T1000 (cell line): ENCODE results near the gene TYROBP.
"Not testable (repeated sequence)": the region's sequence is repeated elsewhere in the genome, so short reads cannot be mapped to it uniquely, and the experiment has no call there.

ENCODE experiments used
- DNase-seq: peaks from one replicate; lab custom pipeline; 2025; ENCODE audit warnings: mixed read lengths; lab: John Stamatoyannopoulos, UW

The TYROBP gene

DNA sequence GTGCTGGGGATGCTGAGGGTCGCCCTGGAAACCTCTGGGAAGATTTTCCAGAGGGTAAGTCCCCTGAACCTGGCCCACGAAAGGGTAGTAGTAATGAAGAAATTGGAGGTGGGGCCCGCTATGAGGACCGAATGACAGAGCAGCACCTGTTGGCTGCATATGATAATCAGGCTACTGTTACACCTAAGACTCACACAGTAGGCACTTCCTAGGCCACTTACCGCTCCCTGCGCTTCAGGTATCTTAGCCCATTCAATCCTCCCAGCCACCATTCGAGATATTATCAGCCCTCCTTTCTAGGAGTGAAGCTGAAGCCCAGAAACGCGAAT is 23.7 kb upstream of the TYROBP start:
- no peak for DNase-seq

DNA sequence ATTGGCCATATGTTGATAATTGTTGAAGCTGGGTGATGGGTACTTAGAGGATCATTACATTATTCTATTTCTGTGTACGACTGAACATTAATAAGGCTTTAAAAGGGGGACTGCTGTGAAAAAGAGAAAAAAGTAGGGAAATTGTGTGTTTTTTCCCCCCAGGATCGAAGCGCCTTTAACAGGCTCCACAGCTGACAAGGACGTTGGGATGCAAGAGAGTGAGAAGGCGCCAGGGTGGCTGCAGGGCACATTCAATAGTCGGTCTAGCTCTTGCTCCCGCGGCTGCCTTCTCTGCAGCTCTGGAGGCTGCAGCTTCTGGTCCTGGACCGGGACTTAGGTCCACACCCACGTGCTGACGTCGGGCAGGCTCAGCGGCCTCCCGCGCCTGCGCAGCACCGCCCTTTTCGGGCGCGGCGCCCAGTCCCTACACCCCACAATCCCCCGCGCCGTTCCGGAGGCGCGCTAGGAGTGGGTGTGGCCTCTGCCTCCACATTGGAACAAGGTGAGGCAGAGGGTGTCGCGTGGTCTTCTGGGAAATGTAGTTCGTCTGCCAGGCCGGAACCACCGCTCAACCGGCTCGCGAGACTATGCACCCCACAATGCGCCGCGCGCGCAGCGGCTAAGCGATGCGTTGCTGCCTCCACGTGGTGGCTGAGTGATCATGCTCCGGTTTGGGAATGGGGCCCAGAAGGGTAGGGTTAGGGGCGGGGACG is 23.2 kb upstream of the TYROBP start:
- DNase-seq, result peak; percentile 99

DNA sequence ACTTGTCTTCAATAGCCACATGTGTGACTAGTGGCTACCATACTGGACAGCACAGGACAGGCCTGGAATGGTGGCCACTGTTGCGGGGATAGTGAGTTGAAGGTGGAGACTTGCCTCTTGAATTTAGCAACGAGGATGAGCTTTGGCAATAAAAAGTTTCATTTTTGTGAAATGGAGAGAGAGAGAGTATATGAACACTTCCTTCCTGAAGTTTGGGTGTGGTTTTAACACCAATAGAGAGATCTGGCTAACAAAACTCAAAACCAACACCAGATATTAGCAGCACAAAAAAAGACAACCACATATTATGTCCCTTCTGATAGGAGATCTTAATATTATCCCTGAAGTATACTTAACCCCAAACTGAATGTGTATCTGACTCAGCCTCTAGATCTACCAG is 21.8 kb upstream of the TYROBP start:
- DNase-seq, result no peak

DNA sequence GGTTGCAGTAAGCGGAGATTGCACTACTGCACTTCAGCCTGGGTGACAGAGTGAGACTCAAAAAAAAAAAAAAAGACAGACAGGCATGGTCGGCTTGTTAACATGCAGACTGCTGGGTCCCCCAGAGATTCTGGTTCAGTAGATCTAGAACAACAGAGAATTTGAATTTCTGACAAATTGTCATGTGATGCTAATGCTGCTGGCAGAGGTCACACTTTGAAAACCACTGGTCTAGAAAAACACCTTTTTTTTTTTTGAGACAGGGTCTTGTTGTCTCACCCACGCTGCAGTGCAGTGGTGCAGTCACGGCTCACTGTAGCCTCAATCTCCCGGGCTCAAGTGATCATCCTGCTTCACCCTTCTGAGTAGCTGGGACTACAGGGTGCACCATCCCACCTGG is 20.4 kb upstream of the TYROBP start:
- no peak for DNase-seq

DNA sequence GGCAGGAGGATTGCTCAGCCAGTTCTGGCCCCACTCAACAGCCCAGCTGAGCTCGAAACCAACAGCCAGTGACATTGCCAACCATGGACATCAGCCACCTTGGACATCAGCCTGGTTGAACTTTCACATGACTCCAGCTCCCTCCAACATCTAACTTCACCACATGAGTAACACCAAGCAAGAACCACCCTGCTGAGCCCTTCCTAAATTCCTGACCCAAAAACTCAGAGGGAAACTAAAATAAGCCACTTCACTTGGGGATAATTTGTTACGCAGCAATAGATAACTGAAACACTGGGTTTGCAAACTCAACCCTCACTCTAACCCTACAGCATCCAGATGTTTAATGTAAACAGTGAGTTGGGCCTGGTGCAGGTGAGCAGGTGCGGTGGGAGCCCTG is 17.4 kb upstream of the TYROBP start:
- no peak for DNase-seq

DNA sequence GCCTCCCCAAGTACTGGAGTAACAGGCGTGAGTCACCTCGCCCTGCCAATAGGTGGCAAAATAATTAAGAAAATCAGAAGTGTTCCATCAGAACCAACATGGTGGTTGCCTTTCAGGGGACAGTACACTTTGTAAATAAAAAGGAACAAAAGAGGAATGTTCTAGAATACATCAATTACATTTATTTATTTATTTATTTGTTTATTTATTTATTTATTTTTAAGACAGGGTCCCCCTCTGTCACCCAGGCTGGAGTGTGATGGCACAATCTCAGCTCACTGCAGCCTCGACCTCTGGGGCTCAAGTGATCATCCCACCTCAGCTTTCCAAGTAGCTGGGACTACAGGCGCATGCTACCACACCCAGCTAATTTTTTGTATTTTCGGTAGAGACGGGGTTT is 12.9 kb upstream of the TYROBP start:
- DNase-seq, result no peak

DNA sequence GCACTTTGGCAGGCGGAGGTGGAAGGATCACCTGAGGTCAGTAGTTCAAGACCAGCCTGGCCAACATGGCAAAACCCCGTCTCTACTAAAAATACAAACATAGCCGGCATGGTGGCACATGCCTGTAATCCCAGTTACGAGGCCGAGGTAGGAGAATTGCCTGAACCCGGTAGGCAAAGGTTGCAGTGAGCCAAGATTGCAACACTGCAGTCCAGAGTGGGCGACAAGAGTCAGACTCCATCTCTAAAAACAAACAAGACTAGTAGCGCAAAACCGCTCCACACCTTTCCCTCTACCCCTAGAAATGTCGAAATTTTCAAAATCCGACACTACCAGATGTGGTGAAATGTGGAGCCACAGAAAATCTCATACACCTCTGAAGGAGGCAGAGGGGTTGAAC is 11.2 kb upstream of the TYROBP start:
- DNase-seq, result no peak

DNA sequence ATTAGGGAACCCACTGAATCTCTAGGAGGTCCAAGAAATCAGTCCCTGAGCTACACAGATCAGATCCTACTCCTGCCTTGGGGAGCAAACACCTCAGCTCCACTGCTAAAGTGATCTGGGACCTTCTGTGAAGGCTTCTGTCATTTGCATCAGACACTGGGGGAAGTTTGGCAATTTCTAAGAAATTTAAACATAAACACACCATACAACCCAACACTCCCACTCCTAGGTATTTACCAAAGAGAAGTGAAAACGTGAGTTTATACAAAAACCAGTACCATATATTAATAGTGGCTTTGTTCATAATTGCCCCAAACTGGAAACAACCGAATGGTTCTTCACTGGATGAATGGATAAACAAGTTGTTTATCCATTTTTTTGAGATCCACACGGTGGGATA is 7.3 kb upstream of the TYROBP start:
- no peak for DNase-seq

DNA sequence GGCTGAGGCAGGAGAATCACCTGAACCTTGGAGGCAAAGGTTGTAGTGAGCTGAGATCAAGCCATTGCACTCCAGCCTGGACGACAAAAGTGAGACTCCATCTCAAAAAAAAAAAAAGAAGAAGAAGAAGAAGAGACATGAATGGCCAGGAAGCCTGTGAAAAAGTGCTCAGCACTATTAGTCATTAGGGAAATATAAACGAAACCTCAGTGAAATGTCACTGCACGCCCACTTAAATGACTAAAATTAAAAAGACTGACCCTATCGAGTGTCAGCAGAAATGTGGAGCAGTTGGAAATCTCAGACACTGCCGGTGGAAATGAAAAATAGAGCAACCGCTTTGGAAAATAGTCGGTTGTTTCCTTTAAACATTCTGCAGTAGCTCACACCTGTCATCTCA is 5.5 kb upstream of the TYROBP start:
- DNase-seq, result no peak

DNA sequence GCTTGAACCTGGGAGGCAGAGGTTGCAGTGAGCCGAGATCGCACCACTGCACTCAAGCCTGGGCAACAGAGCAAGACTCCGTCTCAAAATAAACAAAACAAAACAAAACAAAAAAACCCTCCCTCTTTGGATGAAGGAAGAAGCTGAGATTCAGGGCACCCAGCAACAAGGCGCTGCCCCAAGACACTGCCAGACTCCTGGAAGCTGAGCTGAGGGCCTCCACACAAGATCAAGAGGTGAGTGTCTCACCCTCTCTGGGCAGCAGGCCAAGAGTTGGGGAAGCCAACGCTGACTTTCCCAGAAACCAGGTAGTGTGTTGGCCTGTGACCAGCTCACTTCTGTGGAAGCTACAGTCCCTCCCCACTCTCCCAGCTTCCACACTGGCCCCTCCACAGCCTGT is 3.7 kb upstream of the TYROBP start:
- DNase-seq, result no peak

DNA sequence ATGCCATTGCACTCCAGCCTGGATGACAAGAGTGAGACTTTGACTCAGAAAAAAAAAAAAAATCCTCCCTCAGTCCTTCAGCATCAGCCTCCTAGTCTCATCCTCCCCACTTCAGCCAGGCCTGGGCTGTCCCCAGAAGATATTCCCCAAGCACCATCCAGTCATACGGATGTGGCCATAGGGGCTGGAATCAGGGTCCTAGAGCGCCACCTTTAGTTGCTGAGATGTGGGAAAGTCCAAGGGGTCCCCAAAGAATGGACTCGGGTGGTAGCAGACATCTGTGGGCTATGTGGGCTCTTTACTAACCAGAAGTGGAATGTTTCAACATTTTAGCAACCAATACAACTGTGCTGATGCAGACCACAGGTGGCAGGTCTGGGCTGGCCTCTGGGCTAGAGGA is 3.1 kb upstream of the TYROBP start:
- no peak for DNase-seq

DNA sequence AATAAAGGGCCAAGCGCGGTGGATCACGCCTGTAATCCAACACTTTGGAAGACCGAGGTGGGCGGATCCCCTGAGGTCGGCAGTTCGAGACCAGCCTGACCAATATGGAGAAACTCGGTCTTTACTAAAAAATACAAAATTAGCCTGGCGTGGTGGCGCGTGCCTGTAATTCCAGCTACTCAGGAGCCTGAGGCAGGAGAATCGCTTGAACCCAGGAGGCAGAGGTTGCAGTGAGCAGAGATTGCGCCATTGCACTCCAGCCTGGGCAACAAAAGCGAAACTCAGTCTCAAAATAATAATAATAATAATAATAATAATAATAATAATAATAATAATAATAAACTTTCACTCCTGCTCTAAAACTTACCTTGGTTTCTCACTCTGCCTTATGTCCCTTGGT is 2.3 kb upstream of the TYROBP start:
- not testable (repeated sequence) for DNase-seq

DNA sequence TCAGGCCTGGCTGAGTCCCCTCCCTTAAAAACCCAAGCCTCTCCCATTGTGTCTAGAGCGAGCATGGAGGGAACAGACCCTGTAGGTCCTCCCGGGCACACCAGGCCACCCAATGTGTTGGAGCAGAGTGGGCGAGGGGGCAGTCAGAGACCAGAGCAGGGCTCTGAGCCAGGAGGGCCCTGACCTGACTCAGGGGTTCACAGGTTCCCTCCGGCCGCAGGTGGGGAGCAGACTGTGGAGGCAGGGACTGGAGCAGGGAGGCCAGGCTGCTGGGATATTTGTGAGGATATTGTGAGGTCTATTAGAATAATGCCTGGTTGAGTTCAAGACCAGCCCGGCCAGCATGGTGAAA is 1.6 kb upstream of the TYROBP start:
- DNase-seq, result no peak

DNA sequence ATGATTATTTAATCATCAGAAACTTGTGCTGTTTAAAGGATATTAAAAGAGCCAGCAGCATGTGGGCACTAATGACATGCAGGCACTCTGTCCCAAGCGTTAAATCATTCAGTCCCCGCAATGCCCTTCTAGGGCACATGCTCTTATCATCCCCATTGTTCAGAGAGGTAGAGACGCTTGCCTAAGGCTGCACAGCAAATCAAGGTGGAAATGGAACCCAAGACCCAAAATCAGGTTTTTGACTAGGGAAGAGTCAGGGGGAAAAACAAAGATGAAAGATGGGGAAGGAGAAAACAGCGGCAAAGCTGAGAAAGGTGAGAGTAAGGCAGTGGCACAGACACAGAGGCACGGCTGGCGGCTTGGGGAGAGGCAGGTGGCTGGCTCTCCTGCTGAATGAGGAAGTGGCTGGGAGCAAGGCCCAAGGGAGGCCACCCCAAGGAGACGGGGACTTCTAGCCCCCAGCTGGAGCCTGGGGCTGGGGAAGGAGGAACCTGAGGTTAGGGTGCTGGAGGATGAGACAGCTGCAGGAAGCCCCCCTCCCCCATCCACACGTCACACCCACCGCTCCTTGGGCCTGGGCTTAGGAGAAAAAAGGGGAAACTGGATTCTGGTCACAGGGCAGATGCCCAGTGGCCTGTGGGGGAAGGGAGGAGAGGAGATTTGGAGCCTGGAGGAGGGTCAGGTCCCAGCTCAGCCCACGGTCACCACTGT is 1.0 kb upstream of the TYROBP start:
- no peak for DNase-seq

DNA sequence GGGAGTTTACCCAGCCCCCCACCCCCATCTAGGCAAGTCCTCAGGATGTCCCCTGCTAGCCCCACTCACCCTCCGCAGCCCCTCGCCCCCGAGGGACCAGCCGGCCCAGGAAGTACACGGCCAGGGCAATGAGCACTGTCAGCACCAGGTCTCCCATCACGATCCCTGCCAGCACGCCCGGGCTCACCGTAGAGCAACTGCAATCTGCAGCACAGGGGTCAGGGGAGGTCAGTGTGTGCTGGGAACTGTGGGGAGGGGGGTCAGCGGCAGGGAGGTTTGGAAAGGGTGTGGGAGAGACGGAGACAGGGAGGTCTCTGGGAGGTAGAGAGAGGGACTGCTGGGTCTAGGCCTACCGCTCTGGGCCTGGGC is 734 bp downstream of the TYROBP start:
- DNase-seq, result no peak

DNA sequence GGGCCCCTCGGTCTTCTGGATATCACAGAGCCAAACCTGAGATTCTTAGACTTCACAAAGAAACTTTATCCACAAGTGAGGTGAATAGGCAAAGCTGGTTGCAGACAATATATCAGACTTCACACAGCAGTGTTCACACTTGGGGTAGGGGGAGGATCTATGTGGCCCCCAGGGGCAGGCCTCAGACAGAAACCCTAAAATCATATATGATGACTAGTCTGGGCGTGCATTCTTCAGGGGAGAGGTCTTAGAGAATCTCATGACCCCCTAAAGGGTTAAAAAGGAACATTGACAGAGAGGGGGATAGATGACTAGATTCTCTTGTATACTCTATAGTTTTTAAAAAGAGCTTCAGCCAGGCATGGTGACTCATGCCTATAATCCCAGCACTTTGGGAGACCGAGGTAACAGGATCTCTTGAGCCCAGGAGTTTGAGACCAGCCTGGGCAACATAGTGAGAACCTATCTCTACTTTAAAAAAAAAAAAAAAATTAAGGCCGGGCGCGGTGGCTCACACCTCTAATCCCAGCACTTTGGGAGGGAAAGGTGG is 2.8 kb downstream of the TYROBP start:
- DNase-seq, result no peak

DNA sequence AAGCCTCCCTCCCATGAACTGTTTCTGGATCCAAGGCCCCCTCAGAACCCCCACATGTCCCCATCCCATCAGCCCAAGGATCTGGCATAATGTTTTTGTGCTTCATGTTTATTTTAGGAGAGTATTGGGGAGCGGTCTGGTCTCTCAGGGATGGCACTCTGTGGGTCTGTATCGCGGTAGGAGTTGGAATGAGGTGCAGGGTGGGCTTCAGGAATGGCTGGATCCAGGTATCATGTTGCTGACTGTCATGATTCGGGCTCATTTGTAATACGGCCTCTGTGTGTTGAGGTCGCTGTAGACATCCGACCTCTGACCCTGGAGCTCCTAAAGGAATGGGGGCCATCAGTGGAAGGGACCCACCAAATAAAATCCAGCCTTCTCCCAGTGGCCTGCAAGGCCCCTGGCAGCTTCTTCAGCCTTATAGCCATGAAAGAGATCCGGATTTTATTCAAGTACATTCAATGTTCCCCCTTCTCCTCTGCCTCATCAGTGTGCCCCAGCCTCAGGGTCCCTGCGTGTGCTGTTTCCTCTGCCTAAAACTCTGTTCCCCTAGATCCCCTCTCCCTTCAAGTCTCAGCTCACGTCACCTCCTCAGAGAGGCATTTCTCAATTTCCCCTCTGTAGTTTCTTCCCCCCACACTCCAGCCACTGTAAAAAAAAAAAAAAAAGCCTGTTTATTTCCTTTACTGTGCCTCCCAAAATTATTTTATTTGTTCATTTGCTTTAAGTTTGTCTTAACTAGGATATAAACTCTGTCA is 3.6 kb downstream of the TYROBP start:
- DNase-seq, result no peak

DNA sequence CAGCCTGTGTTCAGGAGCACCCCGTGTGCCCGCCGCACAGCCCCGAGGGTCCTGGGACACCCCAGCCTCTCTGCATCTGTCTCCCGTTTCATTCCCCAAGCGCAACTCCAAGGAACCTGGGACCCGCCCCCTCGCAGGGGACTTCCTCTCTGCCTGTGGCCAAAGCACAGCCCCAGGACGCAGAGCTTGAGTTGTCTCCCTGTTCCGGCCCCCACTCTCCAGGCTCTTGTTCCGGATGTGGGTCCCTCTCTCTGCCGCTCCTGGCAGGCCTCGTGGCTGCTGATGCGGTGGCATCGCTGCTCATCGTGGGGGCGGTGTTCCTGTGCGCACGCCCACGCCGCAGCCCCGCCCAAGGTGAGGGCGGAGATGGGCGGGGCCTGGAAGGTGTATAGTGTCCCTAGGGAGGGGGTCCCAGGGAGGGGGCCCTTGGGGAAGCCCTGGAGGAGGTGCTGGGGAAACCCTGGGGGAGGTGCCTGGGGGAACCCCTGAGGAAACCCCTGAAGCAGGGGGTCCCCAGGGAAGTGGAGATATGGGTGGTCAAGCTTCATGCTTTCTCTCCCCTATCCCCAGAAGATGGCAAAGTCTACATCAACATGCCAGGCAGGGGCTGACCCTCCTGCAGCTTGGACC is 4.4 kb downstream of the TYROBP start:
- no peak for DNase-seq

DNA sequence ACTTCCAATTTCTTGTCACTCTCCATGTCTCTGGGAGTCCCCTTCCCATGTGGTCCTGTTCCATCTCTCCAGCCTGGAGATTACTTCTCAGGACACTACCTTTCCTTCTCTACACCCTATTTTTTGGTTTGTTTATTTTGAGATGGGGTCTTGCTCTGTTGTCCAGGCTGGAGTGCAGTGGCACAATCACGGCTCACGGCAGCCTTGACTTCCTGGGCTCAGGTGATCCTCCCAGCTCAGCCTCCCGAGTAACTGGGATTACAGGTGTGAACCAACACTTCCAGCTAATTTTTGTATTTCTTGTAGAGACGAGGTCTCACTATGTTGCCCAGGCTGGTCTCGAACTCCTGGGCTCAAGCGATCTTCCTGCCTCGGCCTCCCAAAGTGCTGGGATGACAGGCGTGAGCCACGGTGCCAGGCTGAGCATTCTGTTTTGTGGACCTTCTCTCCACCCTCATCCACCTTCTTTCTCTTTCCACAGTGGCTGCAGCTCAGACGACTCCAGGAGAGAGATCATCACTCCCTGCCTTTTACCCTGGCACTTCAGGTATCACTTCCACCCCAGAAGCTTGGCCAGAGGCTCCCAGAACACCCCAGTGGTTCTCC is 5.1 kb downstream of the TYROBP start:
- no peak for DNase-seq

DNA sequence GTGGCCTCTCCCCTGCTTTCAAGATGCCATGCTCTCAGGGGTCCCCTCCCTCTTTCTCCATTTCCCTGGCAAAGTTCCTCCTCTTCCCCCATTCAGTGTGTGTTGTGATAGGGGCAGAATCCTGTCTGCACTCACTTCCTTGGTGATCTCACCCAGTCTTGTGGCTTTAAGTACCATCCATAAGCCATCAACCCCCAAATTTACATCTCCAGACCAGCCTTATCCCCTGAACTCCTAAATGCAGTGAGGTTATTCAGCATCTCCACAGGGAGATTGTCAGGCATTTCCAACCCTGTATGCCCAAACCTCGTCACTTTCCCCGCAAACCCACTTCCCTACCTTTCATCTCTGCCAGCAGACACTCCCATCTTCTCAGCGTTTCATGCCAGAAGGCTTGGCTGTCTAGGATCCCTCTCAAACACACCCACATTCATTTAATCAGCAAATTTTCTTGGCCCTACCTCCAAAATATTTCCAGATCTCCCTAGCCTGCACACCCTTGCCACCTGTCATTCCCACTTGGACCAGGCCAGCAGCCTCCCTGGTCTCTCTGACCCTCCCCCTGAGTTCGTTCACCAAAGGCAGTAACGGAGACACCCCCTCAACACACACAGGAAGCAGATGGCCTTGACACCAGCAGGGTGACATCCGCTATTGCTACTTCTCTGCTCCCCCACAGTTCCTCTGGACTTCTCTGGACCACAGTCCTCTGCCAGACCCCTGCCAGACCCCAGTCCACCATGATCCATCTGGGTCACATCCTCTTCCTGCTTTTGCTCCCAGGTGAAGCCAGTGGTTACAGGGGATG is 6.0 kb downstream of the TYROBP start, which contains the start of gene HCST:
HCST (plus strand) TSS at position 676 of the 808 bp plus-strand sequence; CDS start at position 741, 65 bp downstream.
- no peak for DNase-seq

DNA sequence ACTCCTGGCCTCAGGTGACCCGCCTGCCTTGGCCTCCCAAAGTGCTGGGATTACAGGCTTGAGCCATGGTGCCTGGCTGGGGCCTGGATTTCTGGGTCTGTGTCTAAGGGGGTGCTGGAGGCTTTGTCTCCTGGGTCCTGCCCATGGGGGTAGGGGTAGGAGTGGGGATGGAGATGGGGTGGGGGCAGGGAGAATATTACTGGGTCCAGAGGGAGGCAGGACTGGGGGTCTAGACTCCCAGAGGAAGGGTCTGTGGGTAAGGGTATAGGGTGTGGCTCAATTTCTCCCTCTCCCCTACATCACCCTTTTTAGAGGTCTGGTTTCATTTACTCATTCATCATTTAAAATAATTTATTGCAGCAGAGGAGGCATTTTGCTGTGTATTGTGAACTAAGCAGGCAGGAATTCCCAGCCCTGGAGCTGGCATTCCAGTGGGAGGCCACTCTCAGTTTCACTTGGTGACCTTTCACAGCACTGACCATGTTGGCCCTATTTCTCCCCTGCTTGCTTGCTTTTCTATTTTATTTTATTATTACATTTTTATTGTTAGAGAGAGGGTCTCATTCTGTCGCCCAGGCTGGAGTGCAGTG is 6.9 kb downstream of the TYROBP start:
- no peak for DNase-seq
